Effector CD4-positive, alpha-beta T cell (primary cell): Measurements from ENCODE around the gene MMP3.

ENCODE experiments used
- DNase-seq: peaks from one replicate; pipeline ENCODE4 v3.0.0-alpha.2; 2020

Gene MMP3

GRCh38 chr11:102788334-102788995 lies 54.9 kb downstream of the MMP3 start:
- DNase-seq = no peak
